ENCODE data around the gene KMT2E. TPM values are rescaled to one million over a fixed set of nuclear protein-coding genes. Genes with fewer than 3 reads are reported as not detected.
A peak's percentile ranks its signal among the peaks of the same experiment; 100 is the strongest.

KMT2E gene
- total and polyA plus RNA-seq, 2 donors (not counting 3 experiments of a cell fraction or from before 2014, with no cell fraction given) = 19.0 to 74.8 TPM

- FAIRE-seq = no peak
- ChIA-PET POLR2A (interaction anchor here (2.5 kb wide), 1 partner anchor 10 kb away, joined by 10 read pairs; no protein-coding TSS in a partner anchor), CTCF (interaction anchor here (1.0 to 11.5 kb wide), 8 partner anchors 9 to 89 kb away, joined by 3 to 113 read pairs (median 6); no protein-coding TSS in a partner anchor)
- H4K20me1 ChIP-seq (replicated peaks; ENCODE audit: control insufficient read depth, extremely low read depth, insufficient read depth, low read length) = no peaks in the 10 kb centered on the region
- no peaks in the 10 kb centered on the region for H3K36me3 ChIP-seq (ENCODE audit: control insufficient read depth in 2 of 2, extremely low read depth in 1 of 2, insufficient read depth in 2 of 2, low read length in 2 of 2)
- peaks cover 34% of the 10 kb centered on the region for H3K4me1 ChIP-seq (ENCODE audit: control insufficient read depth, extremely low read depth, insufficient read depth, low read length)
- H3K9me1 ChIP-seq (replicated peaks; ENCODE audit: control insufficient read depth, extremely low read depth, insufficient read depth, low read length) = no peaks in the 10 kb centered on the region
- no peaks in the 10 kb centered on the region for H3K27me3 ChIP-seq (ENCODE audit: control insufficient read depth in 2 of 2, insufficient read depth in 2 of 2, low read length in 2 of 2)
- H3K9ac ChIP-seq (replicated peaks; ENCODE audit: extremely low read depth, insufficient read depth, low read length) = peak overlapping the region; percentile 45
- intact Hi-C loops (cut with micrococcal nuclease) (no loop called here), dilution Hi-C loops (cut with MboI; ENCODE audit: extremely low pct_ligation_motif_present, low sequenced_read_pairs) (no loop called here)
- H3K4me2 ChIP-seq (ENCODE audit: insufficient read depth, low read length) = peak overlapping the region; percentile 15
- DNase-seq (ENCODE audit: low read depth, low spot score) = no peak
- TF ChIP-seq CTCF (IDR thresholded peaks at IDR 0.05; ENCODE audit: extremely low read depth in 1 of 2, insufficient read depth in 1 of 2, low read depth in 1 of 2, low read length in 2 of 2) (no peak), FOS (IDR thresholded peaks at IDR 0.05; ENCODE audit: borderline replicate concordance, insufficient read depth, low read length) (no peak), GATA2 (IDR thresholded peaks at IDR 0.05; ENCODE audit: insufficient read depth, insufficient read length, low read depth, low read length) (no peak), JUN (IDR thresholded peaks at IDR 0.05; ENCODE audit: borderline replicate concordance, insufficient read depth, insufficient read length, low read depth) (no peak), POLR2AphosphoS5 (IDR thresholded peaks at IDR 0.05; ENCODE audit: insufficient read depth, low read depth, low read length) (no peak), MAX (IDR thresholded peaks at IDR 0.05; ENCODE audit: insufficient read depth, insufficient read length) (no peak)
- no peaks in the 10 kb centered on the region for H3K79me2 ChIP-seq (ENCODE audit: control insufficient read depth, insufficient read depth, low read length)
- no peak overlapping the region for H2AFZ ChIP-seq (ENCODE audit: low read depth, low read length)
- H3K4me3 ChIP-seq (replicated peaks in 1 of 3; ENCODE audit: insufficient read depth in 1 of 3, low read depth in 1 of 3, low read length in 3 of 3) = no peak overlapping the region
- H3K27ac ChIP-seq (ENCODE audit: insufficient read depth, low read depth, low read length) = peak overlapping the region; percentile 67
- BruUV-seq (replicated peaks) = no TSS peak
- H3K9me3 ChIP-seq (replicated peaks; ENCODE audit: control insufficient read depth, insufficient read depth, low read length) = no peaks in the 10 kb centered on the region
These were observed 40.8 kb upstream of the KMT2E start for GRCh38 chr7:104973227-104973626.

Data from endothelial cell of umbilical vein (primary cell).